Breast epithelium (tissue), 4 donors: ENCODE data around the gene PLXNA2. TPM values are rescaled to one million over a fixed set of nuclear protein-coding genes. Genes with fewer than 3 reads are reported as not detected.

ENCODE experiments used
- DNase-seq, 2 donors: peaks; one replicate each; pipeline ENCODE4 v3.0.0-alpha.2; 2019; ENCODE audit warnings: low spot score in 2 of 2
- H3K27ac ChIP-seq, 2 donors: fragments of 200-600 bp; sonication (generic) in 1 of 2; one replicate each; pipeline ENCODE4 v1.5.1; 2016 to 2019; ENCODE audit warnings: mild to moderate bottlenecking in 1 of 2
- H3K27me3 ChIP-seq, 2 donors: fragments of 200-600 bp; sonication (generic) in 1 of 2; one replicate each; pipeline versions ENCODE4 v1.5.1 to v1.6.0; 2017 to 2019; ENCODE audit warnings: control low read depth in 1 of 2, mild to moderate bottlenecking in 1 of 2
- H3K36me3 ChIP-seq: fragments of 200-600 bp; one replicate; pipeline ENCODE4 v1.5.1; 2019
- H3K4me1 ChIP-seq, 2 donors: fragments of 200-600 bp; sonication (generic); one replicate each; pipeline ENCODE4 v1.5.1; 2016 to 2019; ENCODE audit warnings: control low read depth in 1 of 2
- H3K4me3 ChIP-seq, 3 donors: fragments of 200-600 bp; sonication (generic); 1 replicate in 2 of 3; 2 replicates in 1 of 3; pipeline ENCODE4 v1.5.1; 2016 to 2019; ENCODE audit warnings: mild to moderate bottlenecking in 3 of 3, moderate library complexity in 2 of 3
- H3K9me3 ChIP-seq, 2 donors: fragments of 200-600 bp; sonication (generic) in 1 of 2; one replicate each; pipeline ENCODE4 v1.5.1; 2016 to 2019; ENCODE audit warnings: control low read depth in 1 of 2
- POLR2A ChIP-seq: fragments of 450-650 bp; IDR thresholded peaks from one replicate; pipeline ENCODE4 v1.6.1; 2016; ENCODE audit warnings: antibody characterized with exemption, mild to moderate bottlenecking, moderate library complexity
- POLR2AphosphoS5 ChIP-seq, 3 donors: sonication (generic); formaldehyde crosslinking; IDR thresholded peaks; one replicate each; pipeline ENCODE4 v1.6.1; 2017; ENCODE audit warnings: antibody characterized with exemption in 3 of 3
- intact Hi-C: fragments of 100-400 bp; cut with DNase I; formaldehyde crosslinking; loops from one replicate; pipeline ENCODE4 v1.15.1; 2023; ENCODE audit warnings: low total_unique reads
- total RNA-seq, 3 donors: library from RNA; depleted of rRNA; stranded (reverse); fragments of >200 nt; gene quantifications; one replicate each; pipeline ENCODE4 v1.1.0, GENCODE V29; 2016
- TF ChIP-seq, protein P1 (sequence below), 3 donors: fragments of 450-650 bp; IDR thresholded peaks; one replicate each; pipeline ENCODE4 v1.5.1; 2016 to 2017; ENCODE audit warnings: antibody characterized with exemption in 3 of 3, mild to moderate bottlenecking in 3 of 3, moderate library complexity in 3 of 3

PLXNA2 gene
- total RNA-seq, 3 donors from 2014 or later: 11.3 to 18.2 (median 11.5) TPM

DNA sequence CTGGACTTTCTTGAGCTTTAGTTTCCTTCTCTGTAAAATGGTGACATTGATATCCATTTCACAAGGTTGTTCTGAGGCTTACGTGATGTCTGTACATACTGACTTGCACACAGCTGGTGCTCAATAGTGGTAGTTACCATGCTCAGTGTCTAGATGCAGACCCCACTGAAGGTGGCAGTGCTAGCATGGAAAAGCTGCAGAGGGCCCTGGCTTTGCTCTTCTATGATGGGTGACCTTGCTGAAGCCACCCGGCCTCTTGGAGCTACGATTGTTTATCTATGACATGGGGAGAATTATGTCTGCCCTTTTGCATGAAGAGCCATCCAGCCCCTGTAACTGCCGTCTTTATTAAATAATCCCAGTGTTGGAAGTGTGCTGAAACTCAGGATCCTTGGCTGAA, 131.8 kb downstream of the PLXNA2 start:
- Histone ChIP-seq H3K27me3 (no peaks in the 10 kb centered on the region), H3K4me1 (no peaks in the 10 kb centered on the region), H3K9me3 (no peaks in the 10 kb centered on the region), H3K36me3 (no peaks in the 10 kb centered on the region), H3K27ac (no peak overlapping the region), H3K4me3 (no peak overlapping the region)
- DNase-seq: no peak
- intact Hi-C loops: no loop called here
- TF ChIP-seq POLR2AphosphoS5 (IDR thresholded peaks at IDR 0.05): no peak
- TF ChIP-seq, protein P1, sequence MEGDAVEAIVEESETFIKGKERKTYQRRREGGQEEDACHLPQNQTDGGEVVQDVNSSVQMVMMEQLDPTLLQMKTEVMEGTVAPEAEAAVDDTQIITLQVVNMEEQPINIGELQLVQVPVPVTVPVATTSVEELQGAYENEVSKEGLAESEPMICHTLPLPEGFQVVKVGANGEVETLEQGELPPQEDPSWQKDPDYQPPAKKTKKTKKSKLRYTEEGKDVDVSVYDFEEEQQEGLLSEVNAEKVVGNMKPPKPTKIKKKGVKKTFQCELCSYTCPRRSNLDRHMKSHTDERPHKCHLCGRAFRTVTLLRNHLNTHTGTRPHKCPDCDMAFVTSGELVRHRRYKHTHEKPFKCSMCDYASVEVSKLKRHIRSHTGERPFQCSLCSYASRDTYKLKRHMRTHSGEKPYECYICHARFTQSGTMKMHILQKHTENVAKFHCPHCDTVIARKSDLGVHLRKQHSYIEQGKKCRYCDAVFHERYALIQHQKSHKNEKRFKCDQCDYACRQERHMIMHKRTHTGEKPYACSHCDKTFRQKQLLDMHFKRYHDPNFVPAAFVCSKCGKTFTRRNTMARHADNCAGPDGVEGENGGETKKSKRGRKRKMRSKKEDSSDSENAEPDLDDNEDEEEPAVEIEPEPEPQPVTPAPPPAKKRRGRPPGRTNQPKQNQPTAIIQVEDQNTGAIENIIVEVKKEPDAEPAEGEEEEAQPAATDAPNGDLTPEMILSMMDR (IDR thresholded peaks at IDR 0.05): no peak

DNA sequence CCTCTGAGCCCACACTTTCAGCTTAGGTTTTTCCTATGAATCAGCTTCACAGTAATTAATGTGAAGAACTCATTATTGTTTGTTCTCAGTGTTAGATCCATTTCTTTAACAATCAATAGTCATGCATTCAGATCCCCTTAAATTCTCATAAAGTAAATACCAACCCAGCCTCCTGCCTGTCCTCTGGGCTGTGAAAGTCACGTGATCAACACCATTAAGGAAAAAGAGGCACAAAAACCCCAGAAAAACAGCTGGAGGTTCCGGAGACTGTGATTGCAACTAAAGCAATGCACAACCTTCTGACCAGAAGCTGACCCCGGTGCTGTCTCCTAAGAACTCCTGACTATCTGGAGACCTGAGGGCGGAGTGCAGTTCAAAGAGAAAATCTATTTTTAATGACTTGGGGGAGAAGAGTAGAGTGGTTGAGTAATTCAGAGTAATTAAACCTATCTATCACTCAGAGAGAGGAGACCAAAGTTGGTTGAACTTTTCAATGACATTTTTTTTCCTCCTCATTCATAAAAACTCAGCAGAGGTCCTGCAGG, 132.5 kb downstream of the PLXNA2 start:
- intact Hi-C loops: no loop called here
- Histone ChIP-seq H3K36me3 (no peaks in the 10 kb centered on the region), H3K4me3 (no peak overlapping the region), H3K27me3 (no peaks in the 10 kb centered on the region), H3K4me1 (no peaks in the 10 kb centered on the region), H3K27ac (no peak overlapping the region), H3K9me3 (no peaks in the 10 kb centered on the region)
- no peak for DNase-seq
- TF ChIP-seq POLR2A (no peak), POLR2AphosphoS5 (IDR thresholded peaks at IDR 0.05) (no peak)
- TF ChIP-seq, protein P1 (IDR thresholded peaks at IDR 0.05): no peak

DNA sequence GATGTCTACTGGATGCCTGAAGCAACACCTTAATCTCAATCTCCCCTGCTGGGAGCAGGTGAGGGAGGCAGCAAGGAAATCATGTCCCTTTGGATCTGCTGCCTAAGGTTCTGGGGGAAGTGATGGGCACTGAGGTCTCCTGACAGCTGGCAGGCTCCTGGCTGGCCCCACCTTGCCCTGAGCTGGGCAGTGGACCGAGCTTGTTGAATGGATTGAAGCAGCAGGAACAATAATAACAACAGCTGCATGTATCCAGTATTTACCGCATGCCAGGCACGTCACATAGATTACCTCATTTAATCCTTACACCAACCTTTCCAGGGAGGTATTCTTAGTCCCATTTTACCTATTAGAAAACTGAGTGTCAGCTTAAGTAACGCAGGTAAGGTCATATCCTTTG, 133.9 kb downstream of the PLXNA2 start:
- TF ChIP-seq, protein P1 (IDR thresholded peaks at IDR 0.05): no peak
- TF ChIP-seq POLR2A (no peak), POLR2AphosphoS5 (IDR thresholded peaks at IDR 0.05) (no peak)
- DNase-seq: no peak
- no peaks in the 10 kb centered on the region for H3K27me3 ChIP-seq
- intact Hi-C loops: no loop called here
- no peaks in the 10 kb centered on the region for H3K9me3 ChIP-seq
- H3K4me3 ChIP-seq: no peak overlapping the region
- no peak overlapping the region for H3K27ac ChIP-seq
- H3K36me3 ChIP-seq: no peaks in the 10 kb centered on the region
- no peaks in the 10 kb centered on the region for H3K4me1 ChIP-seq

DNA sequence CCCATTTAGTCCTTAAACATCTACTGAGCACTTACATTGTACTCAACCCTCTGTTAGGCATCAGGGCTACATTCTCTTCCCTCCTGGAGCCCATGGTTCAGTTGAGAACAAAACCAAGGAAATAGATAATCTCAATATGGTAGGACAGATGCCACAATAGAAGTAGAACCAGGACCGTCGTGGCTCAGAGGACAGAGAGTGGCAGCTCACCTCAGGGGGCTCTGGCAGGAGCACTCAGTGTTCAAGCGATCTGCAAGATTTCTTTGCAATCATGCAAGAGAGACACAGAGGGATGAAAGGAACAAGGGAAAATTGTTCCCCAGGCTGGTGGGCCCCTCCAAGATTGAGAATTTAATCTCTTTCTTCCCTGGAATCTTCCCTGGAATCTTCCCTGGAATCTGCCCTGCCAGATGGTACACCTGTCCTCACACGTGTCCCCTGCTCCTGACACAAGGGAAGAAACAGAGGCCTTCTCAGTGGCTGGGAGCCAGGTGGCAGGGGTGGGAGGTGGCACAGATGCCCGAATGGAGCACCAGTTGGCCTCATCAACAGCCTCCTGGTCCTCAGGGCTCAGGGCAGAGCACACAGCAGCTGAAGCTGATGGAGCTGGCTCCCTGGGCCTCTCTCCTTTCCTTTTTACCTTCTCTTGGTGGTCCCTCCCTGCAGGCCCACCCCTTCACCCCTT, 135.4 kb downstream of the PLXNA2 start:
- H3K4me1 ChIP-seq: no peaks in the 10 kb centered on the region
- TF ChIP-seq, protein P1 (IDR thresholded peaks at IDR 0.05): no peak
- TF ChIP-seq POLR2AphosphoS5 (IDR thresholded peaks at IDR 0.05) (no peak), POLR2A (no peak)
- no peak overlapping the region for H3K4me3 ChIP-seq
- intact Hi-C loops: no loop called here
- H3K27ac ChIP-seq: no peak overlapping the region
- no peaks in the 10 kb centered on the region for H3K9me3 ChIP-seq
- H3K27me3 ChIP-seq: no peaks in the 10 kb centered on the region
- DNase-seq: no peak
- no peaks in the 10 kb centered on the region for H3K36me3 ChIP-seq

DNA sequence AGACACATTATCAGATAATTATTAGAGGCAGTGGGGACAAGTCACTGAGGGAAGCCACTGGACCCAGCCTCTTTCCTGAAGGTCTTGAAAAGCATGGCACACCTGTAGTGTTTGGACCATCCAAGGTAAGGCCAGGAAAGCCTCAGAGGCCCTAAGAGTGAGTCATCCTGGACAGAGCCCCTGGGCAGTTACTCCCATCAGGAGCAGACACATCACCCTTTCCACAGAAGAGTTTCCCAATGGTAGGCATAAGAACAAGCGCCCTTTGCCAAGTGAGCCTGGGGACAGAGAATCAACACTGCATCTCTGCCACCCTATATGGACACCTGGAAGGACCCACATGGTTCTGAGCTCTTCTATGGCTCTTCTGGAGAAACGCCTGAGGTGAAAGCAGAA, 136.0 kb downstream of the PLXNA2 start:
- no peak for DNase-seq
- no peaks in the 10 kb centered on the region for H3K4me1 ChIP-seq
- no peak overlapping the region for H3K27ac ChIP-seq
- no peaks in the 10 kb centered on the region for H3K9me3 ChIP-seq
- no peaks in the 10 kb centered on the region for H3K27me3 ChIP-seq
- no peak for TF ChIP-seq POLR2A
- no peak for TF ChIP-seq POLR2AphosphoS5 (IDR thresholded peaks at IDR 0.05)
- TF ChIP-seq, protein P1 (IDR thresholded peaks at IDR 0.05): no peak
- no peak overlapping the region for H3K4me3 ChIP-seq
- H3K36me3 ChIP-seq: no peaks in the 10 kb centered on the region
- intact Hi-C loops: no loop called here
